Measurements from ENCODE around the gene CALCOCO1.

CALCOCO1 gene

GRCh38 chr12:53659011-53659551 lies 68.2 kb downstream of the CALCOCO1 start:
- no peak for DNase-seq

All from activated T-cell treated with anti-CD3 and anti-CD28 coated beads, Interleukin-2, amount 50 U/mL, for 48 hours (primary cell).